ENCODE results near the gene RGS19.

The RGS19 gene

GRCh38 chr20:64057628-64058498 lies 21.5 kb downstream of the RGS19 start:
- ATAC-seq (peak; percentile 70), DNase-seq (peak; percentile 95)
- Mint-ChIP-seq H3K9me3 (no peaks in the 10 kb centered on the region), H3K27me3 (no peaks in the 10 kb centered on the region), H3K27ac (no peak overlapping the region), H3K36me3 (ENCODE audit: low read depth) (no peaks in the 10 kb centered on the region), H3K4me1 (peaks cover 21% of the 10 kb centered on the region), H3K4me3 (peak overlapping the region; percentile 65)

DNA sequence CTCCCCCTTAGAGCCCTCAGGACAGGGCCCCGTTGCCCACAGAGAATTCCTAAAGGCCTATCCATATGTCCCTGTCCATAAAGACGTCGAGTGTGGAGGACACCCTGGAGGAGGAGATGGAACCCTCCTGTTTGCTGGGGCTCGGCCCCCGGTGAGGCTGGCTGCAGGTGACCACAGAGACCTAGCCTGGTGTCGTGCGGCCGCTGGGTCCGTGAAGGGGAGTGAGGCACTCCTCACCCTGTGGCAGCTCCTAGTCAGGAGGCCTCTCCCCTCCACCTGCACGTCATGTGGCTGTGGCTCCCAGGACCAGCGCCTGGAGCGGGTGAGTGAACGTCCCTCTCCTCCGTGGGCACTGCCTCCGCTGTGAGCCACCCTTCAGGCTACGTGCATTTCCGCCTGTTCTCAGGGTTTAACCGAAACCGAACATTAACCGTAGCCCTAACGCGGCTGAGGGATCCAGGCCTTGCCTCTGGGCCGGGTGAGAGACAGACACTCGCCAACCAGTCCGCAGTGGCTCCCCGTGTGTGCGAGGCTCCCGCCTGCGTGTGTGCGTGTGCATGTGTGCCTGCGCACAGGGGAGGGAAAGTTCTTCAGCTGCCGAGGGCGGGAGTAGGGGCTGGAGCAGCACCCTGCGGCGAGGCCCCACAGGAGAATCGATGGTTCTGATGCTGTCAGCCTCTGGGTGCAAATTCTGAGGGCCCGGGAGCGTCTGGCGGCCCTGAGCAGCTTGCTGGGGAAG lies 22.3 kb downstream of the RGS19 start:
- peak; percentile 38 for ATAC-seq
- Mint-ChIP-seq H3K27ac (no peak overlapping the region), H3K27me3 (no peaks in the 10 kb centered on the region), H3K9me3 (no peaks in the 10 kb centered on the region), H3K4me3 (peak overlapping the region; percentile 65), H3K4me1 (peaks cover 19% of the 10 kb centered on the region), H3K36me3 (ENCODE audit: low read depth) (no peaks in the 10 kb centered on the region)
- DNase-seq = no peak

DNA sequence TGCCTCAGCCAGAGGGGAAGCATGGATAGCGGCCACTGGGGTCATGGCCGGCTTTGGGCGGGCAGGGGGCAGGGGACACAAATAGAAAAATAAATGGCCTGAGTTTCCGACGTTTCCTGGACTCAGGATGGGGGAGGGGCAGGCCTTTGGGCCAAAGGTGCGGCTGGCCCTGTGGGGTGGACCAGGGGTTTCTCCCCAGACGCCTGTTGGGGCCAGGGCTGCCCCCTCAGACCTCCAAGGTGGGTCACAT lies 22.8 kb downstream of the RGS19 start:
- no peak for ATAC-seq
- Mint-ChIP-seq H3K36me3 (ENCODE audit: low read depth) (no peaks in the 10 kb centered on the region), H3K4me1 (peaks cover 19% of the 10 kb centered on the region), H3K9me3 (no peaks in the 10 kb centered on the region), H3K27me3 (peaks cover 4% of the 10 kb centered on the region), H3K27ac (no peak overlapping the region), H3K4me3 (no peak overlapping the region)
- DNase-seq = no peak

DNA sequence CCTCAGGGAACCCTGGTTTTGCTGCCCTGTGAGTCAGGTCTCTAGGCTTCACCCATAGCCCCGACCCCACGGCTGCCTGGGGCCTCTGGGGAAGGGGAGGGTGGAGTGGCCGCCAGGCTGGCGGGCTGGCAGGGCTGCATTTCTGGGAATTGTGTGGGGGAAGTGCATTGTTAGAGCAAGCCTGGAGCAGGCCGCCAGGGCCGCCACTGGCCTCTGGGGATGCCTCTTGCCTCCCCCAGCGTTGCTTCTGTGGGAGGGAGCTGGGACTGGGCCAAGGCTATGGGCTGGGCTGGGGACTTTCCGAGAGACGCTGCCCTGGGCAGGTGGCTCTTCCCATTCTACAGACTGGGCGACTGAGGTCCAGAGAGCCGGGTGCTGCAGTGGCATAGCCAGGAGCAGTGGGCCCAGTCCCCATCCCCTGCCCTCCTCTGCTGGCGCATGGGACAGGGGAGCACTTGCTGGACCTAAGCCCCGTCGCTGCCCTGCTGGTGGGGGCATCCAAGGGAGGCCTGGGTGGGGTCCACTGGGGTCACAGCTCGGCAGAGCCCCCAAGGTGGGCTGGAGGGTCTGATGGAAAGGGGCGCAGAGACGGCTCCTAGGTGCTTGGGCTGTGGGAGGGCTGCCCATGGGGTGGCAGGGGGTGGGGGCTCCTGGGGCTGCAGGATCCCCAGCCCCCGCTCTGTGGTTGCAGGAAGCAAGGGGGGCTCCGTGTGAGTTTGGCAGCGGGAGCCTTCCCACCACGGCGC lies 23.3 kb downstream of the RGS19 start:
- Mint-ChIP-seq H3K9me3 (no peaks in the 10 kb centered on the region), H3K4me1 (peaks cover 19% of the 10 kb centered on the region), H3K27ac (no peak overlapping the region), H3K4me3 (no peak overlapping the region), H3K27me3 (peaks cover 5% of the 10 kb centered on the region), H3K36me3 (ENCODE audit: low read depth) (no peaks in the 10 kb centered on the region)
- DNase-seq (no peak), ATAC-seq (no peak)

DNA sequence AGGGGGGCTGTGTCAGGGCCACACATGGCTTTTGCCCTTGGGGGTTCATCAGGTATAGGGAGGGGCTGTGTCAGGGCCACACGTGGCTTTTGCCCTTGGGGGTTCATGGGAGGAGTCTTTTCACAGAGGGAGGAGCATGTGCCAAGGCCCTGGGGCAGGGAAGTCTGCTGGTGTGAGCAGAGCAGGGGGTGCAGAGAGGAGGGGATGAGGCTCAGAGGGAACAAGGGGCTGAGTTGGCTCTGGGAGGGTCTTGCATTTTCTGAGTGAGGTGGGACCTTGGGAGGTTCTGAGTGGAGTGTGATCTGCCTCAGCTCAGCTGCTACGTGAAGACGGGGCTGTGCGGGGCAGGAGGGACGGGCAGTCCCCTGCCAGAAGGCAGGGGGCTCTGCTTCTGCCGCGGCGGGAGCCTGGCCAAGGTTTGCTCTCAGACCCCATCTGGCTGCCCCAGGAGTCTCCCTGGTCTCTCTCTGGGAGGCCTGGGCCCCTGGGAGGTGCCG lies 23.9 kb downstream of the RGS19 start:
- H3K27ac Mint-ChIP-seq = peak overlapping the region; percentile 22
- no peak overlapping the region for H3K4me3 Mint-ChIP-seq
- H3K4me1 Mint-ChIP-seq = peaks cover 20% of the 10 kb centered on the region
- no peak for ATAC-seq
- no peaks in the 10 kb centered on the region for H3K9me3 Mint-ChIP-seq
- H3K36me3 Mint-ChIP-seq (ENCODE audit: low read depth) = no peaks in the 10 kb centered on the region
- no peak for DNase-seq
- H3K27me3 Mint-ChIP-seq = peaks cover 7% of the 10 kb centered on the region

DNA sequence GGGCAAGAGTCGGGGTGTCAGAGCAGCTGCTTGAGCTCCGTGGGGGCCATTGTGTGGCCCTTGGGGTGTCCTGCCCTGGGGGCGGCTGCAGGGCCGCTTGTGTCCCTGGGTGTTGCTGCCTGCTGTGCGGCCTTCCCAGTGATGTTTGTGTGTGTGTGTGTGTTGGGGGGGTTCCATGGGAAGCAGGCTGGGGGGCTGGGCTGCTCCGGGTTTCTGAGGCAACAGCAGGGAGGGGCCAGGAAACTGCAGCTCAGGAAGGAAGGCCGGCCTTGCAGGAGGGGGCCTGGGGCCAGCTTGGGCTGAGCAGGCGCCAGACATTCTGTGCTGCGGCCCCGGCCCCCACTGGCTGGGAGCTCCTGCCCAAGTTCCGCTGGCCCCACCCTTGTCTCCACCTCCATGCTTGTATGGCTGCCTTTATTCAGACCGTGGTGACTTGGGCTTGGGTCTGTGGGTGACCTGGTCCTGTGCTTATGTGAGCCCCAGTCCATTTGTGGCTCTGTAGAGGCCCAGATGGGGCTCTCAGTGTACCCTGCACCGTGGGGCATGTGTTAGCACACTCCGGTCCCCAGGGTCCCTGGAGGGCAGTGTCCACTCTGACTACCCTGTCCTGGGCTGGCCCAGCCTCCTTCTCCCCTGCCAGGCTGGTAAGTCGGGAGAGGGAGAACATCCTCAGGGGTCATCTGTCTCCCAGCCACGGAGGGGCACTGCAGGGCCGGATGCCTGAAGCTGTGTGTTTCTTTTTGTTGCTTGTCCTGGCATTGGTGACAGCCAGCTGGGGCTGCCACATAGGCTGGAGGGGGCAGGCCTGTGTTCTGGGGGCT lies 25.3 kb downstream of the RGS19 start:
- no peak overlapping the region for H3K27ac Mint-ChIP-seq
- DNase-seq (no peak), ATAC-seq (no peak)
- H3K9me3 Mint-ChIP-seq = no peaks in the 10 kb centered on the region
- H3K36me3 Mint-ChIP-seq (ENCODE audit: low read depth) = no peaks in the 10 kb centered on the region
- no peak overlapping the region for H3K4me3 Mint-ChIP-seq
- peaks cover 20% of the 10 kb centered on the region for H3K4me1 Mint-ChIP-seq
- H3K27me3 Mint-ChIP-seq = peaks cover 12% of the 10 kb centered on the region

DNA sequence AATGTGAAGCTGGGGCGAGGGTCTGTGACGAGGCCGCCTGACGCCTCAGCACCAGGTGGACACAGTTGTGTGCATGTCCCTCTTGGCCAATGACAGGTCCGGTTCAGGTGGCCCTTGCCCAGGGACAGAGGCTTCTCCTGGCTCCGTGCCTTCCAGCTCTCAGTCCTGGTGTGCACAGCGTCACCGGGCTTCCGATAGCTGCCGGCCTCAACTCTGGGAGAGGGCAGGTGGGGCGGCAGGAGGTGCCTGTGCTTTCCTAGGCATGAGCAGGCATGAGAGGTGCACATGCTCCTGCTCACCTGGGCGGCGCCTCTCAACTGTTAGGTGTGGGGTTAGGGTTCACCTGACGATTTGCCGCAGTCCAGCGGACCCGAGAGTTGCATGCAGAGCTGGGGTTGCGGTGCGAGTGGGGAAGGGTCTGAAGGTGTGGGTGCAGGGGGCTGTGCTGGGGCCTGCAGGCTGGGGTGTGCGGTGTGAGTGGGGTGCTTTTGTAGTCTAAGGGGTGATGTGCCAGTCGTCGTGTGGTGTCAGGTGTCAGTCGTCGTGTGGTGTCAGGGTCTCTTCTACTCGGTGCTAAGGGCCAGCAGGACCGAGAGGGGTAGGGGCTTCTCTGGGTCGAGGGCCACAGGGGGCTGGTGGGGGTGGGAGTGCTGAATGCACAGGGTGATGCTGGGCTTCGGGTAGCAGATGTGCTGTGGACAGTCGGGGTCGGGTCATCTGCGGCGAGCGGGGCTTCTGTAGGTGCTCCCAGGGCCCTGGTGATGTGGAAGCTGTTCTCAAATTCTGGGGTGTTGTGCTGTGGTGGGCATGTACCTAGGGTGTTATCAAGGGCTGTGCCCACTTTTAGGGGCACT lies 26.1 kb downstream of the RGS19 start:
- Mint-ChIP-seq H3K36me3 (ENCODE audit: low read depth) (no peaks in the 10 kb centered on the region), H3K27ac (no peak overlapping the region), H3K27me3 (peaks cover 14% of the 10 kb centered on the region), H3K9me3 (no peaks in the 10 kb centered on the region), H3K4me1 (peaks cover 16% of the 10 kb centered on the region), H3K4me3 (no peak overlapping the region)
- DNase-seq = no peak
- ATAC-seq = no peak

GRCh38 chr20:64052326-64052722 lies 27.0 kb downstream of the RGS19 start:
- DNase-seq (no peak), ATAC-seq (no peak)
- no peaks in the 10 kb centered on the region for H3K36me3 Mint-ChIP-seq (ENCODE audit: low read depth)
- H3K4me1 Mint-ChIP-seq = peaks cover 7% of the 10 kb centered on the region
- no peak overlapping the region for H3K4me3 Mint-ChIP-seq
- H3K27ac Mint-ChIP-seq = no peak overlapping the region
- H3K27me3 Mint-ChIP-seq = peaks cover 17% of the 10 kb centered on the region
- no peaks in the 10 kb centered on the region for H3K9me3 Mint-ChIP-seq

DNA sequence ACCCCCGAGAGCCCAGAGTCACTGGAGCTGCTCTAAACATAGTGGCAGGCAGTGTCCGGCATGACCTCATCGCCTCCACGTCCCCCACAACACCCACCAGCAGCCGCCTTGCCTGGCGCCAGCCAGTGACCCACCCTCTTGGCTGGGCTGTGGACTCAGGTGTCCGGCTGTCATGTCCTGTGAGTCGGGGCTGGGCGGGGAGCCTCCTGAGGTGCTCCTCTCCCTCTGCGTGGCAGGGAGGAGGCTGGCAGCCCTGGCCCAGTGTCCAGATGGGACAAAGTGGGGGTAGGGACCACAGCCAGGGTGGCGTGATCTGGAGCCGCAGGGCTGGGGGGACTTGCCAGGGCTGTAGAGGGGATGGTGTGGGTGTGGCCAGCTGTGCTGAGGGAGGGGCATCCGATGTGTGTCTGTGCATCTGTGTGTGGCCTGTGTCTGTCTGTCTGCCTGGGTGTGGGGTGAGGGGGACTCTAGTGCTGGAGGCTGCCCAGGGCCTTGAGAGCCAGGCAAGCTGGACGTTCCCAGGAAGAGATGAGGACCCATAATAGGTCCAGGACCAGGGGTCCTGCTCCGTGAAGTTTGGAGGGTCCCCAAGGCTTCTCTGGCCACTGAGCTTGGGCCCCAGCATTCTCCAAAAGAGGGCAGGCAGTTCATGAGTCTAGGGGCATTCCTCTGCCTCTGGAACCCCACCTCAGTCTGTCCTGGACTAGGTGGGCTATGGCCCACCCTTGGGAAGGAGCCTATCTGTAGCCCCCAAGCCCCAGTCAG lies 27.6 kb downstream of the RGS19 start:
- no peaks in the 10 kb centered on the region for H3K36me3 Mint-ChIP-seq (ENCODE audit: low read depth)
- H3K27ac Mint-ChIP-seq = no peak overlapping the region
- peaks cover 18% of the 10 kb centered on the region for H3K27me3 Mint-ChIP-seq

DNA sequence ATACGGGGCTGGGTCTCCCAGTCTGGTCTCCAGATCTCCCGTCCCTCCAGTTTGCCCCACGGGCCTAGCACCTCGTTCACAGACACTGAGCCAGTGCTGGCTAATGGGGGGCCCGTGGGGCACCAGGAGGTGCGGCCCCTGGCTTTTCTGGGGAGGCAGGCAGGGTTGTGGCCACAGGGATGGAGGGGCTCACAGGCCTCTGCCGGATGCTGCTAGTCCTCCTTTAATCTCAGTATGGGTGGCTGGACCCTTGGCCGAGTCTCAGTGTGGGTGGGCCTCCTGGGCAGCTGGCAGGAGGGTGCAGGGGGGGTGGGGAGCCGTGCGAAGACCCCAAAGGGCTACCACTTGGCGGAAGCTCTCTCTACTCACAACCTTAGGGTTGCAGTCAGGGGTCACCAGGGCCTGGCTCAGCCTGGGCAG lies 28.3 kb downstream of the RGS19 start:
- Mint-ChIP-seq H3K27ac (no peak overlapping the region), H3K9me3 (no peaks in the 10 kb centered on the region), H3K36me3 (ENCODE audit: low read depth) (no peaks in the 10 kb centered on the region), H3K4me1 (peaks cover 6% of the 10 kb centered on the region), H3K27me3 (peaks cover 24% of the 10 kb centered on the region), H3K4me3 (no peak overlapping the region)
- DNase-seq (no peak), ATAC-seq (no peak)

More for the DNA sequence above, 27.6 kb downstream of the RGS19 start:
- Mint-ChIP-seq H3K9me3 (no peaks in the 10 kb centered on the region), H3K4me3 (no peak overlapping the region), H3K4me1 (peaks cover 2% of the 10 kb centered on the region)
- ATAC-seq = no peak
- DNase-seq = no peak

DNA sequence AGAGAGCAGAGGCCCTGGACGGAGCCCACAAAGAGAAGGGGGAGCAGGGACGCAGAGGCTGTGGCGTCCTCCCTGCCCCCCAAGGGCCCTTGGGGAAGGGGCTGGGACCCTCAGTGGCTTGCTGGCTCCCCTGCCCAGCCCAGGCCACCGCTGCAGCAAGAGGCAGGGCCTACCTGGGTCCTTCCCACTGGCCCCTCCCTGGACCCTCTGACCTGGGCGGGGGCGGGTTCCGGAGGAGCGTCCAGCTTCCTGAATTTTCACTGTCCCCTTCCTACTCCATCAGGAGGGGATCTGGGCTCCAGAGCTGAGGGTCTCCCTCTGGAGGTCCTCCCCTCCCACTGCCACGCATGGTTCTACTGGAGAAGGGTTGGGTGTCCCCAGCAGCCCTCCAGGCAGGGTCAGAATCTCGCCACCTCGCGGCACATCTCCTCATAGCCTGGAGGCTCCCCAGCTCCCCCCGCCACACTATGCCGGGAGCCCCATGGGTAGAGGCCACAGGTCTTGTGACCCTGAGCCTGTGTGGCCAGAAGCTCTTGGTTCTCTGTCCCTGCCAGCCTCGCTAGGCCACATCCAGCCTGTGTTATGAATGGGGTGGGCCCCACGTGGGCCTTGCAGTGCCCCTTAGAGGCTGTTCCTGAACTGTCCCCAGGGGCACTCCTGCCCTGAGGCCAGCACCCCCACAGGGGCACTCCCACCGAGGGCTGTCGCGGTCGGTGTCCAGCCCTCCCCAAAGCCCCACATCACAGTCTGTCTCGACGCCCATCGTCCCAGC lies 28.9 kb downstream of the RGS19 start:
- ATAC-seq = no peak
- Mint-ChIP-seq H3K4me3 (no peak overlapping the region), H3K27me3 (peaks cover 24% of the 10 kb centered on the region), H3K9me3 (no peaks in the 10 kb centered on the region), H3K27ac (no peak overlapping the region), H3K36me3 (ENCODE audit: low read depth) (no peaks in the 10 kb centered on the region), H3K4me1 (peaks cover 6% of the 10 kb centered on the region)
- no peak for DNase-seq

GRCh38 chr20:64049878-64050260 lies 29.4 kb downstream of the RGS19 start:
- no peaks in the 10 kb centered on the region for H3K36me3 Mint-ChIP-seq (ENCODE audit: low read depth)
- DNase-seq = no peak
- peaks cover 24% of the 10 kb centered on the region for H3K27me3 Mint-ChIP-seq
- no peak overlapping the region for H3K4me3 Mint-ChIP-seq
- H3K27ac Mint-ChIP-seq = no peak overlapping the region
- H3K4me1 Mint-ChIP-seq = peaks cover 6% of the 10 kb centered on the region
- ATAC-seq = no peak
- H3K9me3 Mint-ChIP-seq = no peaks in the 10 kb centered on the region
